Measurements from ENCODE around the gene MASTL.
"Not testable (repeated sequence)": the region's sequence is repeated elsewhere in the genome, so short reads cannot be mapped to it uniquely, and the experiment has no call there.

The MASTL gene

GRCh38 chr10:27155066-27155754 is at the start of gene MASTL:
Gene MASTL, plus strand, starts transcription at chr10:27155352. Its CDS starts 75 bp downstream, at chr10:27155427.
- DNase-seq (ENCODE audit: low spot score): peak; percentile 96

DNA sequence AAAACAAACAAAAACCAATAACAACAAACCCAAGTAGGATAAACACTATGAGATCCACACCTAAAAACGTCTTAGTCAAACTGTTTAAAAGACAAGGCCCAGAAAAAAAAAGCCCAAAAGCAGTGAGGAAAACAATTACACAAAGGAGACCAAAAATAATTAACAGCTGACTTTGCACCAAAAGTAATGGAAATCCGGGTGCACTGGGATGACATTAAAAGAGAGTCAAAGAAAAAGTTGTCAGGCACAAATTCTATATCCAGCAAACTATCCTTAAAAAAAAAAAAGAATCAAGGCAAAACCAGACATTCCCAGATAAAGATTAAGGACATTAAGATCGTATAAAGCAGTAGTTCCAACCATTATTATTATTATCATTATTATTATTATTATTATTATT is 47.0 kb upstream of the MASTL start:
- DNase-seq (ENCODE audit: low spot score): no peak

DNA sequence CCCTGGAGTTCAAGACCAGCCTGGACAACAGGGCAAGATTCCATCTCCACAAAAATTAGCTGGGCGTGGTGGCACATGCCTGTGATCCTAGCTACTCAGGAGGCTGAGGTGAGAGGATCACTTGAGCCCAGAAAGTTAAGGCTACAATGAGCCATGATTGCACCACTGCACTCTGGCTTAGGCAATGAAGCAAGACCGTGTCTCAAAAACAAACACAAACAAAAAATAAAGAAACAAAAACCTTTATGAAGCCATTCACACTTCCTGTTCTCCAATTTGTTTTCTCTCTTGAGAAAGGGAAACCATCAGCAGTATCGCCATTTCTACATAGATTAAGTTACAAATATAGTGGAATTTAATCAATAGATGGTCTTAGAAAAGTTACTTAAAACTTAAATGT is 20.8 kb upstream of the MASTL start:
- no peak for DNase-seq (ENCODE audit: low spot score)

DNA sequence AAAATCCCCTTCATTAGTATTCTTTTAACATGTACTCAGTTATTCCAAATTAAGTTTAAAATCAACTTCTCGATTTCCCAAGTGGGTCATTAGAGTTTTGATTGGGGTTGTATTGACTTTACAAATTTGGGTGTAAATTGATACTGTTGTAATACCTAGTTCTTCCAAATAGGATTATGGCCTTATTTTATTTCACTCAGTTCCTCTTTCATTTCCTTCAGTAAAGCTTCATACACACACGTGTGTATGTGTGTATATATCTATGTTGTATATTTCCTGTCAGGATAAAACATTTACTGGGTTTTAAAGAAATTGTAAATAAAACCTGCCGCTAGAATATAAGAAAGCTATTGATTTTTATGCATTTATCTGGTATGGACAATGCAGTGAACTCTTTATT is 16.9 kb upstream of the MASTL start:
- DNase-seq (ENCODE audit: low spot score): no peak

- no peak for DNase-seq (ENCODE audit: low spot score)
Observed at GRCh38 chr10:27143686-27144085, 11.5 kb upstream of the MASTL start.

- DNase-seq (ENCODE audit: low spot score): no peak
Observed at GRCh38 chr10:27145937-27146336, 9.2 kb upstream of the MASTL start.

GRCh38 chr10:27147701-27148100 is 7.5 kb upstream of the MASTL start:
- DNase-seq (ENCODE audit: low spot score): no peak

DNA sequence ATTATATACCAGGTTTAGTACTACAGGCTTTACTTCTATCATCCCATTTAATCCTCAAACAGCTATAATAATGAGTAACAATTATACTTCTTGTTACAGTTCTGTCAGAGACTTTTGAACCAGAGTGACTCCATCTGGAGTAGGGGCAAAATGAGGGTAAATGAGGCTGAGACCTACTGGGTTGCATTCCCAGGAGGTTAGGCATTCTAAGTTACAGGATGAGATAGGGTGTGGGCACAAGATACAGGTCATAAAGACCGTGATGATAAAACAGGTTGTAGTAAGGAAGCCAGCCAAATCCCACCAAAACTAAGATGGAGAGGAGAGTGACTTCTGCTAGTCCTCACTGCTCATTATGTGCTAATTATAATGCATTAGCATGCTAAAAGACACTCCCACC is 4.9 kb upstream of the MASTL start:
- DNase-seq (ENCODE audit: low spot score): no peak

DNA sequence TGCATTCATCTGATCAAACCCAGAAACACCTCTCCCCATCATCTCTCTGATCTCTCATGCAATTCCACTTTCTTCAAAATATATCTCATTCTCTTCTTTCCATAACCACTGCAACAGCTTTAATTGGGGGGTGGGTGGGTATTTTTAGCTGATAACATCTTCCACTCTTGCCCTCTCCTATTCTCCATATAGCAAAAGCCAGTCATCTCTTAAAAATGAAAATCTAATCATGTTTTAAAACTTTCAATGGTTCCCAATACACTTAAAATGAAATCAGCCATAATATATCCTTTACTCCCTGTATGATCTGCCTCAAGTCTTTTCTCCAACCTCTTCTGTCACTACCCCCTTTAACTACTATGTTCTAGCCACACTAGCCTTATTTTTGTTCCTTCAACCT is 2.5 kb upstream of the MASTL start:
- no peak for DNase-seq (ENCODE audit: low spot score)

DNA sequence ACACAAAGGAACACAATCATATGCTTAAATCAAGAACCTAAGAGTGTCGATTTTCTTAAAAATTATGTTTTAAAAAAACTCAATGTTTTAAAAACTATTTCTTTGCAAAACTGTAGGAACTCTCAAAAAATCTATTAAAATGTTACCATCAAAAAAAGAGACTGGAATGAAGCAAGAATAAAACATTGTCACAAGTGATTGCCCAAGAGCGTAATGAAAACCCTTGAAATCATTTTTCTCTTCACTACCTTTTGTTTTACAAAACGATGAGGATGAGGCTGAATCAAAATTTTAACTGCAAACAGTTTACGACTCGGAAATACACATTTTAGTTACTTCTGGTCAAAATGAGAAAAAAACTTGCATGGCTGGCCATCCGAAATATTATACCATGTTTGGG is 1.8 kb upstream of the MASTL start:
- DNase-seq (ENCODE audit: low spot score): no peak

DNA sequence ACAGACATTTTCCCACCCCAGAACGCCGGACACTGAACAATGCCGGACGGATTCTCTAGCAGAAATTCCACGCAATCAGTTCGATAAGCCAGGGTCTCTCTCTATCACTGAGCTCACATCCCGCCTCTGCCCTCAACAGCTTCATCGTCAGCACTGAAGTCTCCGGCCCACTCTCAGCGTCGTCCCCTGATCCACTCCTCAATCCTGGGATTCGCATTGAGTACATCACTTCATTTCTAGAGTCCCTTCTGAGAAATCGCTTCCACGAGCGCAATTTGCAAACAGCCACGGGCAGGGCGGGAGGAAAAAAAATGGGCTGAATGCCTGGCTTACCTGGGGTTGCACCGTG is 1.3 kb upstream of the MASTL start:
- peak; percentile 21 for DNase-seq (ENCODE audit: low spot score)

- DNase-seq (ENCODE audit: low spot score): not testable (repeated sequence)
Observed at GRCh38 chr10:27156566-27156965, 1.4 kb downstream of the MASTL start.

GRCh38 chr10:27157150-27157549 is 2.0 kb downstream of the MASTL start:
- DNase-seq (ENCODE audit: low spot score): no peak

DNA sequence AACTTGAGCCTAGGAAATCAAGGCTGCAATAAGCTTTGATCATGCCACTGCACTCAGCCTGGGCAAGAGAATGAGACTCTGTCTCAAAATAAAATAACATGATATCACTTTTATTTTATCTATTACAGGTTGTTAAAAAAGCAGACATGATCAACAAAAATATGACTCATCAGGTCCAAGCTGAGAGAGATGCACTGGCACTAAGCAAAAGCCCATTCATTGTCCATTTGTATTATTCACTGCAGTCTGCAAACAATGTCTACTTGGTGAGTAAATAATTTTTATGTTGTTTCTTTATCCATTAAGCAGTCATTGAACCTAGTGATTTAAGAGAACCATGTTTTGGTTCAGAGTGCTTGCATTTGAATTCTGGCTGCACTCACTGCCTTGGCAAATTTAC is 3.3 kb downstream of the MASTL start:
- peak; percentile 19 for DNase-seq (ENCODE audit: low spot score)

- no peak for DNase-seq (ENCODE audit: low spot score)
Observed at GRCh38 chr10:27169849-27170248, 14.7 kb downstream of the MASTL start.

DNA sequence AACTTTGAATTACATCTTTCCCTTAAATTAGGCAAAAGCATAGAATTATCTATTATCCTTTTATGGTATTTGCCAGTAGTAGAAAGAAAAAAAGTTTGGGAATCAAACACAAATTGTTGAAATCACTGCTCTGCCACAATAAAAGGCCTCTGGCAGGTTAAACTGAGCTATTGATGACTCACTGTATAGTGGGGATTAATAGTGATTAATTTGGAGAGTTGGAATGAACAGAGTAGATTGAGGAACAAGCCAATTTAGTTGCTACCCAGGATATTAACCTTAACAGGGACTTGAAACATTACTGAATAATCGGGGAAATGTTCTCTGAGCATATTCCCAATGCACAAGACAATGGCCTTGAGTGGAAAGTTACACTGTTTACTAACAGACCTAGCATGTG is 33.1 kb downstream of the MASTL start:
- DNase-seq (ENCODE audit: low spot score): no peak

DNA sequence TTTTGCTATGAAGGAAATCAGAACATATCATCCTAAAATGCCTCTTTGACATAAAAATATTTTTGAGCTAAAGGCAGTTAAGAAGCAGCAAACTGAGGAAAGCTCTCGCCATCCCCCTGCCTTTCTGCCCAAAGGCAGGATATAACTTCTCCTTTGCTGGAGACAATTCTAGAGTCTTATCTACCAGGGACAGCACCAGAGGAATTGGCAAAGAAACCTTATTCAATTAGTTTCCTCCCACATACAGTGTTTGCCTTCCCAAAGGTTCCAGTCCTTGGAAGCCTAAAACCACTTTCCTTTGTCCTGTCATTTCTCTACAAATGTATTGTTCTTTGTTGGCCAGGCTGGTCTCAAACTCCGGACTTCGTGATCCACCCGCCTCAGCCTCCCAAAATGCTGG is 33.7 kb downstream of the MASTL start:
- no peak for DNase-seq (ENCODE audit: low spot score)

- DNase-seq (ENCODE audit: low spot score): peak; percentile 4
Observed at GRCh38 chr10:27190508-27190907, 35.4 kb downstream of the MASTL start.

- peak; percentile 92 for DNase-seq (ENCODE audit: low spot score)
Observed at GRCh38 chr10:27192284-27192683, 37.1 kb downstream of the MASTL start.

DNA sequence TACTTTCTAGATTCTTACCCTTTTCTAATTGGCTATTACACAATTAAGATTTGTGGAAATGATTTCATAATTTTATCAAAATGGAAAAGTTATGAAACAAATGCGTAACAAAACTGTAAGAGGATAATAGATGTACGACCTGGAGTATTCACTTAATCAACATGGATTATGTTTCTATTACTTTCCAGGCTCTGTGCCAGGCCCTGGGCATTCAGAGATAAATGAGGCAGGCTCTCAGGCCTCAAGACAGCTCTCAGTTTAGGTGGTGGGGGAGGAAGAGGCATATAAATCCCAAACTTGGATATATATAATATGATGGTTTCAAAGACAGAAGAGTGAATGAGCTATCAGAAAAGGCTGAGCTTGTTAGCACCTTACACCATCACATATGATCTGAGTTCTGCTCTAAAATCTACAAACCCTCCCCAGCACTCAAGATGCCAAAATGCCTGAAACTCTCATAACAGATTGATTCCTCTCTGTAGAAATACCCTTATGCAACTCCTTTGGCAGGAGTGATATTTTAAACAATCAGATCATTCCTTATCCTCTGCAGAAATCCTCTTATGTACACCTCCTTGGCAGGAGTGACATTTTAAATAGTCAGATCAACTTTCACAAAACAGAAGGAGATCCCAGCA is 42.9 kb downstream of the MASTL start:
- no peak for DNase-seq (ENCODE audit: low spot score)

GRCh38 chr10:27203806-27204205 is 48.7 kb downstream of the MASTL start:
- no peak for DNase-seq (ENCODE audit: low spot score)

DNA sequence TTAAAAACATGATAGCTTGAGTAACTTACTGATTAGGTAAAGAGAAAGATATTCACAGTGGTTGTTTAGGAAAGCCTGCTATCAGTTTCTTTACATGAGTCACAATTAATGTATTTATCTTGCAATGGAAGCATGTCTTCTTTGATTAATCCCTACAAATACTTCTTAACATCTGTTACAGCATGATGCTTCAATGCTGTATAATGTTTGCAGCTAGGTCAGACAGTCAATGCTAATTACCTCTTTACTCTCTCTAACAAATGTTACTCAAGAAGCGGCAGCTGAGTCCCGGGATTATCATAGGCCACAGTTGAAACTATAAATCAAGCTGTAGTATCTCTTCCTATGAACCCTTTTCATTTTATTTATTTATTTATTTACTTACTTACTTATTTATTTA is 52.2 kb downstream of the MASTL start:
- no peak for DNase-seq (ENCODE audit: low spot score)

GRCh38 chr10:27223964-27224363 is 68.8 kb downstream of the MASTL start:
- DNase-seq (ENCODE audit: low spot score): peak; percentile 43

- DNase-seq (ENCODE audit: low spot score): no peak
Observed at GRCh38 chr10:27225011-27225590, 69.9 kb downstream of the MASTL start.

Measured in kidney tubule cell (primary cell).